GM21390 (cell line): ENCODE data around the gene CBX4.

Experiments used
- ATAC-seq: cut with Tn5 transposase; IDR thresholded peaks from one replicate; pipeline ENCODE4 v1.9.1; 2021; ENCODE audit not compliant: unreplicated experiment

The CBX4 gene

GRCh38 chr17:79842656-79843473, 3.6 kb upstream of the CBX4 start:
- ATAC-seq, result no peak

GRCh38 chr17:79842136-79842655, 3.0 kb upstream of the CBX4 start:
- ATAC-seq, result no peak

GRCh38 chr17:79841369-79842135, 2.3 kb upstream of the CBX4 start:
- no peak for ATAC-seq

- ATAC-seq, result no peak
Measured at GRCh38 chr17:79840989-79841286, 1.7 kb upstream of the CBX4 start.

GRCh38 chr17:79840269-79840988, 1.2 kb upstream of the CBX4 start:
- ATAC-seq, result no peak

GRCh38 chr17:79838522-79839274, 542 bp downstream of the CBX4 start:
- ATAC-seq, result peak; percentile 2

GRCh38 chr17:79837888-79838521, 1.2 kb downstream of the CBX4 start:
- no peak for ATAC-seq

- ATAC-seq, result no peak
Measured at GRCh38 chr17:79836972-79837887, 2.0 kb downstream of the CBX4 start.

- ATAC-seq, result no peak
Measured at GRCh38 chr17:79836510-79836971, 2.7 kb downstream of the CBX4 start.

- no peak for ATAC-seq
Measured at GRCh38 chr17:79835953-79836509, 3.2 kb downstream of the CBX4 start.

GRCh38 chr17:79835470-79835899, 3.8 kb downstream of the CBX4 start:
- ATAC-seq, result no peak

- no peak for ATAC-seq
Measured at GRCh38 chr17:79834565-79835469, 4.4 kb downstream of the CBX4 start.

GRCh38 chr17:79833744-79834564, 5.3 kb downstream of the CBX4 start:
- no peak for ATAC-seq

GRCh38 chr17:79833110-79833450, 6.2 kb downstream of the CBX4 start:
- ATAC-seq, result no peak

GRCh38 chr17:79832218-79833109, 6.8 kb downstream of the CBX4 start:
- ATAC-seq, result no peak
